Activated T-cell treated with anti-CD3 and anti-CD28 coated beads for 24 hours (primary cell): Measurements from ENCODE around the gene ADCY2.

Experiments used
- DNase-seq: peaks from one replicate; pipeline ENCODE4 v3.0.0-alpha.2; 2020; ENCODE audit warnings: low read depth

The ADCY2 gene

DNA sequence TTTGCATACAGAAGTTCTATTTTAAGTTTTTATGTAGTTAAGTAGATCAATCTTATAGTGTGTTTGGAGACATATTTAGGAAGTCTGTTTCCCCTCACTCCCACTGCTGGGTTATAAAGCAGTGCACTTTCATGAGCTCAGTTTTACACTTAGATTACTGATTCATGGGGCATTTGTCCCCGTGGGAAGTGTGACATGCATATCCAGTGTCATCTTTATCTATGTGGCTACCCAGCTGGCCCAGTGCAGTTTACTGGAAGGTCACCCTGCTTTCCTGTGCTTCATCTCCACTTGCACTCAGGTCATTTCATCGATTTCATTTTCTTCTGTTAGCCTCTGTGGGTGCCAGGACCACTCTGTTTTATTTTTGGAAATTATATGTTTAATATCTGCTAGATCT lies 49.1 kb downstream of the ADCY2 start:
- no peak for DNase-seq

DNA sequence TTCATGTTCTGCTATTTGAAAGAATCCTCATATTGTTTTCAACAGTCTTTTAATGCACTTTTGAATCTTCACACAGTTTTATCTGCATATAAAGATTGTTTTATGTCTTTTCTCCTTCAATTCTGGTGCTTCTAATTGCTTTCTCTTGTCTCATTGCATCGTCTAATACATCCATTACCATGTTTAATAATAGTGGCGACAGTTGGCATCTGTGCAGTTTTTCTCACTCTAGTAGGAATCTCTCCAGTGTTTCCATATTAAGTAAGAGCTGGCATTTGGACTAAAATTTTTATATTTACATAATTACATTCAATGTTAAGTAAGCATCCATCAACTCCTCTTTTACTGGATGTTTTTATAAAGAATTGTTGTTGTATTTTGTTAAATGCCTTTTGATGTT lies 49.9 kb downstream of the ADCY2 start:
- DNase-seq, result no peak

DNA sequence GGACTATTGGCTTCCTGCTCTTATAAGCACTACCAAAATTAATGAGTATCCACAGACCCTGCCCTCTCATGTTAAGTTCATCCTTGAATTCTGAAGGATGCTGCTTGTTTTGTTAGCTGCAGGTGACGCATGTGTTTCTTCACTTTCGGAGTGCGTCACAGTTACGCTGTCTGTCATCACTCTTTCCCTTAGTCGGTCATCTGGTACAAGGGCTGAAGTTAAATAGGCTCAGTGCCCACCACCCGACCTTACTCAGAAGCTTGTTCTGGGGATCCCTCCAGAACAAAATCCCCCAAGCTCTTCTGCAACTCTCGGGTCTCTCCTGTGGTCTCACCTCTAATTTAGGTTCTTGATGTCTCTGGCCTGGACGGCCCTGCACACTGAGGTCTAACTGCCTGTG lies 51.0 kb downstream of the ADCY2 start:
- DNase-seq, result no peak

DNA sequence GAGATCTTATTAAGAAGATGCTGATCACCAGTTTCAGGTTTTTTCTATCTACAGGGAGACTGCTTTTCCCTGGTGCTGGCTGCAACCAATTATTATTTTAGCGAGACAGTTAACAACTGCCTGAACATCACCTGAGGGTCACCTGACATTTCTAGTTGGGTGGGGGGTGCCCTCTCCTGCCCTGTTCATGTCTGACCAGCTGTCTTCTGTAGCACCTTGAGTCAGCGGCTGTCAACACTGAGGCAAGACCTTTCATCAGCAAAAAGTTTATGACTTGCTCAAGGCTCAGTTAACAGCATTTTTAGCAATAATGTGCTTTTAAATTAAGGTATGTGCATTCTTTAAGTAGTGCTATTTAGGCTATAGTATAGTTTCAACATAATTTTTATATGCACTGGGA lies 58.0 kb downstream of the ADCY2 start:
- no peak for DNase-seq

DNA sequence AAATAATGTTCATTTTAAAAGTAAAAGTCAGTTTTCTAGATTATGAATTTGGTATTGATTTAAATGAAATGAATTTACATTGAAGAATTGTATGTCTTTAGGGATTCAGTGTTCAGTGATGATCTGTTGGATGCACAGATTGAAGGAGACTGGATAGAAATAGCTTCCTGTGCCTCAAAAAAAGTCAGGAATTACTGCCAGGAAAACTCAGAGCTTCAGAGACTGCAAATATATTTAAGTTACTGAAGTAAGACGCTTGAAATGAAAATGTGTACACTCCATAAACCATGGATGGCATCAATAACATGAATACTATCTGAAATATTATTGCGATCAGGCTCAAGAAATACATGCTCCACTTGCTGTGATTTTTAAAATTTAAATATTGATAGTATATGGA lies 60.3 kb downstream of the ADCY2 start:
- DNase-seq, result no peak

DNA sequence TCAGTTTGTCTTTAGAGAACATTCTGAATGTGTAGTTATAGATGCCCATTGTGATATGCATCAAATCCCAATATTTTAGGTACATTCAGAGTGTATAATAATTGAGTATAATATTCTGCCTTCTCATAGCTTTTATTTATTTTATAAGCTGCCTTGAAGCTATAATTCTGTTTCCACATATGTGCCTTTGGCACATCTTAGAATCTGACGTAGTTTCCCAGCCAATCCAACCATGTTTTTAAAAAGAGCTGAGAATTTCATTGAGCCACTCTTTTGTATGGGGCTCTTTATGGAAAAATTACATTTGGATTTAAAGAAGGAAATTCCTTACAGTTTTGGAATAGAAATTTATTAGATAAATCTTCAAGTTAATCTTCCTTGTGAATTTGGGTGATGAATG lies 65.4 kb downstream of the ADCY2 start:
- no peak for DNase-seq

DNA sequence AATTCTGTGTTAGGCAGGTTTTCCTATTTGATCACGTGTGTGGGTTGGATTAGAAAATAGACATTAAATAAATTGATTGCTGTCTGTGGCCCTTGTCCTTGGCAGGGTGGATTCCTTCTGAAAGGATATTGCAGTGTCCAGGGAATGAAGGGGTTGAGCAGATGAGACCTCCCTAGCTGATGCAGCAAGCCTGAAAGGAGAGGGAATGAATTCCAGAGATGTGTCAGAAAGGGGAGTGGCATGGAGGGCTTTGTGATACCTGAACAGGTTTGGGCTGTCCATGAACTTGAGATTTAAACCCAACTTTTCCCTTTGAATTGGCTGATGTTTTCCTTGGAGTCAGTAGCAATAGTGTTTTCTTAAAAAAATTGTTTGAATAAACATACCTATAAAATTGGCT lies 66.8 kb downstream of the ADCY2 start:
- no peak for DNase-seq

DNA sequence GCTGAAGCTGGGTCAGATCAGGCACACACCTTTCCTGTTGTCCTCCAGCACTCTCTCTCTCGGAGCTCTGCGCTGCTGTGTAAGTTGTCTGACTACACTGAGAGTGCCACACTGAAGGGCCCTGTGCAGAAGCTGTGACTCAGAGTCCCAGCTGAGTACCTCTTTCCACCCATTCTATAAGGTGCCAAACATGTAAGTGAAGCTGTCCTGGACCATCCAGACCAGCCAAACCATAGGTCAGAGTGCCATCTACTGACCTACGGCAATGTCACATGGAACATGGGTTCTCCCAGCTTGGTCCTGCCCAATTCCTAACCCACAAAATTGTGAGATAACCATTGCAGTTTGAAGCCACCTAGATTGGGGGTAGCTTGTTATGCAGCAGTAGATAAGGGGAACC lies 68.2 kb downstream of the ADCY2 start:
- no peak for DNase-seq

DNA sequence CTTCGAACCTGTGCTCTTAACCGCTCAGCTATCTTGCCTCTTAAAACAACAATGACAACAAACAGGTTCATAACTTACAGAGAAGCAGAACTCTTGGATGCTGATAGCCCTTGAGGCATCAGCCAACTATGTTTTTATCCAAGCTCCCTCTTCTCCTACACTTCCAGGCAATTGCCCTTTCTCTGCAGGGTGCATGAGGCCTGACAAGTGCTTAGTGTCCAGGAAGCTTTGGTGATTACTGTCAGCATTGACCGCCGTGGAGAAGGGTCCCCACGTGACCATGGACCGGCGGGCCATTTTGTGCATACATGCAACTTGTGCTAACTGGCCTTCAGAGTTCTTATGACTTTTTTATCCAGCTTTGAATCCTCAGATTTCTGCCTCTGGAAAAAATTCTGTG lies 71.2 kb downstream of the ADCY2 start:
- no peak for DNase-seq

DNA sequence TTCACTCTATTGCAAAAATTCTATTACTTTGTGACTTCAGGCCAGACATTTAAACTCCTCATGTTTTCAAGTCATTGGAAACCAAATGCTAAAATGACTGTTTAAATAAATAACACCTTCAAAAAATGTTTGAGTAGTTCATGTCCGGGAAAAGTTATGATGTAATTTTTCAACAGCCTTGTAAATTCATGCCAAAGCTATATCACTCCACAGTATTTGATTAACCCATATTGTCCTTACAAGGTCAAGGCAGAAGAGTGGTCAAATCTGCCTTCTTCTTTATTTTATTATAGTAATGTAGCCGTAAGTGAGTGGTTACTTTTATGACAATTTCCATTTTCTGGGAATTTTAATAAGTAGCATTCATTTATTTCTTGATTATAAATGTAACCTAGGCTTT lies 72.8 kb downstream of the ADCY2 start:
- DNase-seq, result no peak

DNA sequence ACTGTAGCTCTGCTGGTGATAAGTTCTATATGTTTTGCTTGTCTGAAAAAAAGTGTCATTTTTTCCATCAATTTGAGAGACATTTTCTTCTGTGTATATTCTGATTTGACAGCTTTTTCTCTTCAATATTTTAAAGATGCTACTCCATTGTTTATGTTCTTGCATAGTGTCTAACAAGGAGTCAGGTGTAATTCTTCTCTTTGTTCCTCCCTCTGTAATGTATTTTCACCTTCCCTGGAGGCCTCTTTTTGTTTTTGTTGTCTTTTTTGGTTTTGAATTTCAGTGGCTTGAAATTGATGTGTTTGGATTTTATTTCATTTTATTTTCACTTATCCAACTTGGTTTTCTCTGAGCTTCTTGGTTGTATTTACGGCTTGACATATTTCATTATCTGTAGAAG lies 75.8 kb downstream of the ADCY2 start:
- no peak for DNase-seq

DNA sequence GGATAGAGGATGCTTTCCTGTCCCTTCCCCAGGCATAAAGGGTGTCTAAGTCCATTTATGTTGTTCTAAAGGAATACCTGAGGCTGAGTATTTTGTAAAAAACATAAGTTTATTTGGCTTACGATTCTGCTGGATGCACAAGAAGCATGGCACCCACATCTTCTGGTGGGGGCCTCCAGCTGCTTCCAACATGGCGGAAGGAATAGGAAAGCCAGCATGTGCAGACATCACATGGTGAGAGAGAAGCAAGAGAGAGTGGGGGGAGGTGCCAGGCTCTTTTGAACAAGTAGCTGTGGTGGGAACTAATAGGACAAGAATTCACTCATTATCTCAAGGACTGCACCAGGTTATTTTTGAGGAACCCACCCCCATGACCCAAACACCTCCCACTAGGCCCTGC lies 77.2 kb downstream of the ADCY2 start:
- no peak for DNase-seq

DNA sequence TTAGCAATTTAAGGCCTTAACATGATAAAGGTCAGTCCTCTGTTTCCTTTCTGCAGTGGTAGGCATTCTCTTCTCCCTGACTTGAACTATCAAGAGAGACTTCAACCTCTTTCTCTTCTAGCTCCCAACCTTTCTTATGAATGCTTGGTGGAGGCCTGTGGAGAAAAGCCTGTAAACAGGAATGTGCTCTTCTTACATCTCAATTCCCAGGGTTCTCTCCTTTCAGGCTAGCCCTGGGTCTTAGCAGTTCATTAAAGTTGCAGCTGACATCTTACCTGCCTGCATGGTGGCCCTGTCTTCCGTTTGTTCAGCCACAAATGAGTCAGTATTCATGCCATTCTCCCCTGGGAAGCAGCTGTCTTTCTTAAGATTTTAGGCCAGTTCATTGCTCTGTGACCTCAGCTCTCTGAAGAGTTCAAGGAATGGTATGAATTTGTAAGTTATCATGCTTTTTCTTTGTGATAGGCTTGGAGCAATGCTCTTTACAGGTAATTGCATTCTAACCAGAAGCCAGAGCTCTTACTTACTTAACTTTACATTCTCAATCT lies 77.8 kb downstream of the ADCY2 start:
- no peak for DNase-seq

DNA sequence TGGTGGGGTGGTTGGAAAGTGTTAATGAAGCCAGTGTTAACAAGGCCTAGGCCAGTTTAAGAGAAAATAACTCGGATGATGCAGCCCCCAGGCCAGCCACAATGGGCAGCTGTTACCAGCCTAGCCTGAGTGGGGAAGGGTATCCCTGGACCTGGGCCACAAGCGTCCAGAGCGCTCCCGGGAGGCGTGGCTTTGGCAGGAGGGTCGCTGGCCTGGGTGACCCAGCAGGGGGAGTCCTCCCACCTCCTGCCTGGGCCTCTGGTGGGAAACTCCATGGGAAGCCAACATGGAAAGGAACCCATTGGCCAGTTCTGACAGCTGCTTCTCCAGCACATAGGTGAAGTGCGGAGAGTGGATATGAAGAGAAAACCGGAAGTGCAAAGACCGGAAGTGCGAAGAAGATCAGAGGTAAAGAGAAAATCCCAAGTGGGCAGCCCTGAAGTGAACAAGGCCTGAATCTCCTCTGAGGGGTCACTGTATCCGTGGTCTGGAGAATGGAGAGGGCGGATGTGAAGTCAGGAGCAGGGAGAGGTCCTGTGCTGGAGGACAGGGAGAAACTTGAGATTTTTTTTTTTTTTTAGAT lies 79.0 kb downstream of the ADCY2 start:
- DNase-seq, result no peak

DNA sequence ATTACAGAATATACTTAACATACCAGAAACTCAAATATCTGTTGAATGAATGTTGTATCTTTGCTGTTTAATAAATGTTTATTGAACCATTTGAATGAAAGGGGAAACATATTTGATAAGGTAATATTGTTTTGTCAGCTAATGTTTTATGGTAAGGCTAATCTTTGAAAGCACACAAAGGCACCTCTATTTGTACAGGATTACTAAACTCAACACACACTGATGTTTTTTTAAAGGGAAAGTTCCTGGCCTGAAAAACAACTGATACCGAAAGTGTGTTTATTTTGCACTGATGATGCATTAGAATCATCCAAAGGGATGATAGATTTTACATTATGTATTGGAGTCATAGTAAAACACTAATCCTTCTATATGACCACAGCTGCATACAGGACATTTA lies 82.5 kb downstream of the ADCY2 start:
- DNase-seq, result no peak

DNA sequence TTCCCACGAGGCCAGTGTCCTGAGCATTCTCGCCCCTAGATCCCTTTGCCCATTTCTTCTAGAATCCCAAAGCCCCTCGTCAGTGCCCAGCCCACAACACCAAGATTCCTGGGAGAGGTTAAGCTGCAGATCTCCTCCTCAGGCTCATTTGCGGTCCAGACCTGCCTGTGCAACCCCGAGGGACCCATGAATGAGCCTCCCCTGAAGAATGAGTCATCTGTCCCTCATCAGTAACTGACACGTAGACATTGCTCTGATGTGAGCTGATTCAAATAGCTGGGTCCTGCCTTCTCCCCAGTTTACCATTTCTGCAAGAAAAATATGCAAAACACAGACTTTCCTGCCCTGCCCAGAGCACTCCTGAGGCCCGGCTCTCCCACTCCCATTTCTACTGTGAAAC lies 92.8 kb downstream of the ADCY2 start:
- DNase-seq, result no peak

DNA sequence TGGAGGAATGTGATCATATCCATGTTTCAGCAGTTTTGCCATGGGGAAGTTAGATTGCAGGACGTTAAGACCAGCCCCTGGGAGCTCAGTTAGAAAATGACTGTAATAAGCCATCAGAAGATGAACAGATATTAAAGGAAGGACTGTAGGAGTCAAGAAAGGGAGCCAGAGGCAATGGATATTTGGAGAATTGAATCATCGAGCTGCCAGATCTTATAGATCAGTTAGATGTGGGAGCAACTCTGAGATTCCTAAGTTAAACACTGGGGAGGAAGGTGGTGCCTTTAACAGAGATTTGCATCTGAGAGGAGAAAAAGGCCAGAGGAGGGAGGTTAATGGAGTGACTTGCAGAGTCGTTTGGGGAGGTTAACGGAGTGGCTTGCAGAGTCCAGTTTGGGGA lies 96.4 kb downstream of the ADCY2 start:
- no peak for DNase-seq

DNA sequence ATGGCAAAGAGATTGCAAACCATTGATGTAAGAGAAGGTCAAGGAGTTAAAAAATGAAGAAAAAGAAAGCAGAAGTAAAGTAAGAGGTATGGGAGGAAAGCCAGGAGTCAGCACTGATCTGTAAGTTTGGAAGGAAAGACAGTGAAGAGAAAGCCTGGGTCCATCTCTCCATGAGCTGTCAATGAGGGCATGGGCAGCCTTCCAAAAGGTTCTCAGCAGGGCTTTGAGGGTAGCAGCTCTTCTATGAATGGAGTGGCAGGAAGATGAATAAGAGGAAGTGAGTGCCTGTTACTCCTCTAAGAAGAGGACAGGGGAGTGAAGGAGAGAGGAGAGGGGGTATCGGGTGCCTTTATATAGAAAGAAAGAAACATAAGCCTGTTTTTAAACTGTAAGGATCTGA lies 97.1 kb downstream of the ADCY2 start:
- no peak for DNase-seq

DNA sequence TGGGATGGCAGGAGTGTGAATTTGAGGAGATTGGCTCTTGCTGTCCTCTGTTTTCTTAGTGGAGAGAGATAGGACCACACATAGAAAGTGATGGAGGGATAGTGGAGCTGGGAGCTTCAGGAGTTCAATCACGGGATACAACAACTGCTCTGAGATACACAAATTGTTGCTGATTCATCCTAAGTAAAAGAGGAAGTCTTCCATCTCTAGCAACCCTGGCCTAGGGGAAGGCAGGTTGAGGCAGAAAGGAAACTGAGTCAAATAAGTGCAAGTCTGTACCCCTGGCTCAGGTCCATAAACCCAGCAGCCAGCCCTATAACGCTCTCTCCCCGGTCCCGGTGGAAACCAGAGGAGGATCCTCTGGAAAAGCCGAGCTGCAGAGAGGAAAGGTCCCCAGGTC lies 97.7 kb downstream of the ADCY2 start:
- no peak for DNase-seq

DNA sequence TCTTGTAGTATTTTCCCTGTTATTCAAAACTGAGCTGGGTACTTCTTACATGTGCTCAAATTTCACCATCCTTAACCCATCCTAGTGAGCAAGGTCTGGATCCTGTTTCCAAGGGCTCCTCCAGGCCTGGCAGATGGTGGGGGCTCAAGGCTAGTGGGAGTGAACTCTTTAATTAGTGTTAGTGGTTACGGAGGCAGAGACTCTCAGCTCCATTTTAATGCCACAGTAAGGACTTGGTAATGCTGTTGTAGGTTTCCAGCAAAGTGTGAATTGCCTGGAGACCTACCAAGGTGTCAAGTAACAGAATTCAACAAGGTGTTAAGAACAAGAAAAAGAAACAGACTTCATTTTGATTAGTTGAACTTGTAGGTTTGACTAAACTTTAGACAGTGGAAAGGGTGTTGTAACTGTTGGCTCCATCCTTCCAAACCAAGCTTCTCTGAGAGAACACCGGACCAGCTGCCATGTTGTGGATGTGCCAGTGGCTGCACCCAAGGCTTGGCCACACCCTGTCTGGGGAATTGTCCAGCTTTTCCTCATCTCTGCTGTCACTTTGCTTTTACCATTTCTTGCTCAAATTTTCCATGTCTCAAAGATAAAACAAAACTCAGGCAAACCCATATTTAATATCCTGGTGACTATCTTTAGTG lies 98.7 kb downstream of the ADCY2 start:
- no peak for DNase-seq

DNA sequence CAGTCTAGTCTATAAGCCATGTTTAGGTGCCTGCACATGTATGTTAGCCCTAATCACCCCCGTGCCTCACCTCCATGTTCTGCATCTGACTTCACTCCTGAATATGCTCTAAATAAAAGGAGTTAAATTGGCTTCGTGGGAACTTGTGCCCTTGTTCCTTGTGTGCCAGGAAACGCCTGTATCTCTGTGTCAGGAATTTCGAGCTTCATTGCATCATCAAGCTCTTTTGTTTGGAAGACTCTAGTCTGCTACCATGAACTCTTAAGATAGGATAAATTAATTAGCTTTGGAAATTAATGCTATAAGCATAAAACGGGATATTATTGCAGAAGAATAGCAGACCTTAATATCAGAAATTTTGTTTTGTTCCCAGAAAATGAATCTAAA lies 99.2 kb downstream of the ADCY2 start:
- DNase-seq, result no peak

DNA sequence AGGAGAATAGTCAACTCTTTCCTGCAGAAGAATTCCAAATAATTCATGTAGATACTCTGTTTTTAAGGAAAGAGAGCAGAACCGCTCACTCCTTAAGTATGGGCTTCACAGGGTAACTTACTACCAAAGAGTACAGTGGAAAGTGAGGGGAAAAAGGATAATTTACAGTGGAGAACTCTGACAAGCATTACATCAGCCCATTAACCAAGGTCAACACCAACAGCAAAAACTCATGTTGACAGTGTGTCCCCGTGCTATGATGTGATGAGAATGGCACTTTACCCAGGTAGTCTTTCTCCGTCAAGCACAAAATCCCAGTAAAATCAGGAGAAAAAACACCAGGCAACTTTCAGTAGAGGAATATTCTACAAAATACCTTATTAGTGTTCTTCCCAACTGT lies 104.3 kb downstream of the ADCY2 start:
- DNase-seq, result no peak

DNA sequence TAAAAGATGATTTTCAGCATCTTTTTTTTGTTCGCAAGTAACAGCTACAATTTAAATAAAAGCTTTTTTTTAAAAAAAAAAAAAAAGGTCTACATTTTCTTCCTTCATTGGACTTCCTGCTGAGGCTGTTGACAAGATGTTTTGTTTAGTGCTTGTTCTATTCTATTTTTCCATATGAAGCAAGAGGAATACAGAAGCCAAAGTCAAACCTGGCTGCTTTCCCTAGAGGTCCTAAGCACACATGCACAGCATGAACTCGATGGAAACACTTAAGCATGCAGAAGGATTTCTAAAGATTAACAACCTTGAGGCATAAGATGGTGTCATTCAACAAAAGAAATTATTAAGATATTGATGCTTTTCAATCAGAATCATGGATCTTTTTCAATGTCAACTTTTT lies 105.1 kb downstream of the ADCY2 start:
- DNase-seq, result no peak

DNA sequence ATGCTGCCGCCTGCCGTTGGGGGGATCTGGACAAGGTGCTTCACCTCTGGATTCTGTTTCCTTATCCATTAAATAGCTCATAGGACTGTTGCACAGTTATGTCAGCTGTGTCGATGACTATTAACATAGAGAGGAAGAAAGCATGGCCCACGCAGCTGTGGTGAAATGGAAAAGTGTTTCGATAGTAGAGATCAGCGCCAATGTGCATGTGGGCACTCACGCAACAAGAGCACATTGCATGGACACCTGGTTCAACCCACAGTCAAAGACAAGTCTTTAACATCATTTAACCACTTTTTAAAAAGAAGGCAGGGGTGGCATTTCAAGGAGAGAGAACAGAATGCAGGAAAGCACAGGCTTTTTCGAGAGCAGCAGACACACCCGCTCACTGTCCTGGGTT lies 107.6 kb downstream of the ADCY2 start:
- DNase-seq, result no peak
